Activated naive CD4-positive, alpha-beta T cell treated with anti-CD3 and anti-CD28 coated beads for 36 hours (primary cell): Measurements from ENCODE around the gene RAB11FIP3. TPM values are rescaled to one million over a fixed set of nuclear protein-coding genes. Genes with fewer than 3 reads are reported as not detected.

Experiments used
- CTCF ChIA-PET: fragments of 350-600 bp; sonication (Branson Sonifier 250); formaldehyde crosslinking; loops from one replicate; lab custom pipeline; 2021; ENCODE audit warnings: antibody characterized with exemption; lab: Charles Lee
- DNase-seq: peaks from one replicate; pipeline ENCODE4 v3.0.0-alpha.2; 2020
- H3K27ac Mint-ChIP-seq: one replicate; pipeline ENCODE4 v1.8.0; 2021; ENCODE audit warnings: mild to moderate bottlenecking, mixed read lengths
- H3K27me3 Mint-ChIP-seq: one replicate; pipeline ENCODE4 v1.8.0; 2021; ENCODE audit warnings: low read depth, mixed read lengths
- H3K36me3 Mint-ChIP-seq: one replicate; pipeline ENCODE4 v1.8.0; 2021; ENCODE audit warnings: low read depth, mixed read lengths
- H3K4me1 Mint-ChIP-seq: one replicate; pipeline ENCODE4 v1.8.0; 2021; ENCODE audit warnings: low read depth, mixed read lengths
- H3K4me3 Mint-ChIP-seq: one replicate; pipeline ENCODE4 v1.8.0; 2021; ENCODE audit warnings: mild to moderate bottlenecking, moderate library complexity, mixed read lengths
- H3K9me3 Mint-ChIP-seq: one replicate; pipeline ENCODE4 v1.8.0; 2021; ENCODE audit warnings: mixed read lengths
- intact Hi-C: fragments of 100-400 bp; cut with micrococcal nuclease; formaldehyde crosslinking; loops from one replicate; pipeline ENCODE4 v1.15.1; 2023
- total RNA-seq, 2 experiments: library from RNA; stranded (reverse); gene quantifications; one replicate each; pipeline ENCODE4 v1.2.3, GENCODE V29; 2021

Gene RAB11FIP3
- total RNA-seq, 2 experiments from 2014 or later, result 15.8 to 18.2 TPM

DNA sequence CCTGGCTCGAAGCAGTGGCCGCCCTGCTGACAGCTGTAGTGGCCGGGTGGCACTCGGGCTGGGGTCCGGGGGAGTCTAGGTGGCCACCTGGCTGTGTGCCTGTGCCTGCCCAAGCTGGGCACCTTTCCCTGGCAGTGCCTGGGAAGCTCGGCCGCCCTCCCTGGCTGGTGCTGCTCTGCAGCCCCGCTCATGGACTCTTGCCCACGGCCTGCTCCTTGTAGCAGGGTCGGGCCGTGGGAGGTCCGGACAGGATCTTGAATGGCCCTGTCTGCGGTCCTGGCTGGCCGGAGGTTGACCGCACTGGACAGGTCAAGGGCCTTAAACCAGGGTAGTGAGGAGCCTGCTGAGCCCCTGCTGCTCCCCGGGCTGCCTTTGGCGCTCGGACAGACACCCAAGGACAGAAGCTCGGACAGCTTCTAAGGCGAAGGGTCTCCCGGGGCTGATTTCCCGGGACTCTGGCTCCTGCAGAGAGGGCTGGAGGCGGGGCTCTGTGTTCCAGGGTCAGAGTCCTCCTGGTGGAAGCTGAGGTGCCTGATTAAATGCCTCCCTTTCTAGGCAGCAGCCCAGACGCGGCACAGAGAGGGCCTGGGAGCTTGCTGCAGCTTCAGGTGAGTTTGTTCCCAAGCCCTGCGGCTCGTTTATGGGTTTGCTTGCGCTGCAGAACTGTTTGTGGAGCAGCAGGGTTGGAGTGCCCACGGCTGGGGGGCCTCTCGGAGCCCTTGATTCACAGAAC lies 108.1 kb downstream of the RAB11FIP3 start:
- intact Hi-C loops, result no loop called here
- H3K27me3 Mint-ChIP-seq, result no peaks in the 10 kb centered on the region
- CTCF ChIA-PET, result no interaction called here
- DNase-seq, result no peak
- no peak overlapping the region for H3K4me3 Mint-ChIP-seq
- peaks cover 1% of the 10 kb centered on the region for H3K36me3 Mint-ChIP-seq
- H3K9me3 Mint-ChIP-seq, result no peaks in the 10 kb centered on the region
- no peak overlapping the region for H3K27ac Mint-ChIP-seq
- H3K4me1 Mint-ChIP-seq, result peaks cover 18% of the 10 kb centered on the region

DNA sequence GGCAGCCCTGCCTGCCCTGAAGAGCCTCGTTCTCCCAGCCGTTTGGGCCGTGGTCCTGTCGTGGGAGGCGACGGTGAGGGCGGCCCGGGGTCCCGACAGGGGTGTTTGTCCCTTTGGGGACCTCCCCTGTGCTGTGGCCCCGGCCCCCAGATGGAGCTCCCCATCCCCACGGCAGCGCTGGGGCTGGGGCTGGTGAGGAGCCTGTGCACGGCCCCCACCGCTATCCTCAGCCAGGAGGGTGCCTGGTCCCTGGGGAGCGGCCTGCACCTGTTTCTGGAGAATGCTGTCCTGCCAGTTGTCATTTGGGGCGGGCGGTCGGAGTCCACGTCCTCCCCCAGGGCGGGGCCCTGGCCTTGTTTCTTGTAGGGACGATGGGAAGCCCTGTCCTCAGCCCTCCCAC lies 108.7 kb downstream of the RAB11FIP3 start:
- intact Hi-C loops, result no loop called here
- no peaks in the 10 kb centered on the region for H3K9me3 Mint-ChIP-seq
- no peaks in the 10 kb centered on the region for H3K27me3 Mint-ChIP-seq
- CTCF ChIA-PET, result no interaction called here
- no peak for DNase-seq
- H3K36me3 Mint-ChIP-seq, result peaks cover 4% of the 10 kb centered on the region
- H3K27ac Mint-ChIP-seq, result no peak overlapping the region
- H3K4me3 Mint-ChIP-seq, result no peak overlapping the region
- H3K4me1 Mint-ChIP-seq, result peaks cover 12% of the 10 kb centered on the region

DNA sequence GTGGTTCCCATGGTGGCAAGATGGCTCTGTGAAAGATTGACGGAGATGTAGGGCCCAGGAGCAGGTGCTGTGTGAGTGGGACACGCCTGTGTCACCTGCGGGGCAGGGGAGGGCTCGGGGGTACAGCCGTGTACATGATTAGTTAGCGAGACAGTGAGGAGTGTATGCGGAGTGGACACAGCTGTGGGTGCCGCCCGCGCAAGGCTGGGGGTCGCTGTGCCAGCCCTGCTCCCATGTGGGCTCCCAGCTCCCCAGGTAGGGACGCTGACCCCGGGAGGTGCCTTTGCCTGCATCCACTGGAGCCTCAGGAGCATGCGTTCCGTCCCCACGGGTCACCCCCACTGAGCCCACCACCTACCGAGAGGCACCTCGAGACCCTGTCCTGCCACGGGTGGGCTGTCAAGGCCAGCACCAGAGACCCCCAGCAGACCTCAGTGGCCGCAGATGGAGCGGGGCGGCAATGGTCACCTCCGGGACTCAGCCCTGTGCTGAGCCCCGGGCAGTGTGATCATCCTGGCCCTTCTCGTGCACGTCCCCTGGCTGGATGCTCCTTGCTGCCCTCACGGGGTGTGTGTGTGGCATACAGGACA lies 109.5 kb downstream of the RAB11FIP3 start:
- no peak for DNase-seq
- Mint-ChIP-seq H3K27ac (no peak overlapping the region), H3K4me3 (no peak overlapping the region), H3K27me3 (no peaks in the 10 kb centered on the region), H3K9me3 (no peaks in the 10 kb centered on the region), H3K36me3 (peaks cover 4% of the 10 kb centered on the region), H3K4me1 (peaks cover 4% of the 10 kb centered on the region)
- CTCF ChIA-PET, result no interaction called here
- intact Hi-C loops, result no loop called here

DNA sequence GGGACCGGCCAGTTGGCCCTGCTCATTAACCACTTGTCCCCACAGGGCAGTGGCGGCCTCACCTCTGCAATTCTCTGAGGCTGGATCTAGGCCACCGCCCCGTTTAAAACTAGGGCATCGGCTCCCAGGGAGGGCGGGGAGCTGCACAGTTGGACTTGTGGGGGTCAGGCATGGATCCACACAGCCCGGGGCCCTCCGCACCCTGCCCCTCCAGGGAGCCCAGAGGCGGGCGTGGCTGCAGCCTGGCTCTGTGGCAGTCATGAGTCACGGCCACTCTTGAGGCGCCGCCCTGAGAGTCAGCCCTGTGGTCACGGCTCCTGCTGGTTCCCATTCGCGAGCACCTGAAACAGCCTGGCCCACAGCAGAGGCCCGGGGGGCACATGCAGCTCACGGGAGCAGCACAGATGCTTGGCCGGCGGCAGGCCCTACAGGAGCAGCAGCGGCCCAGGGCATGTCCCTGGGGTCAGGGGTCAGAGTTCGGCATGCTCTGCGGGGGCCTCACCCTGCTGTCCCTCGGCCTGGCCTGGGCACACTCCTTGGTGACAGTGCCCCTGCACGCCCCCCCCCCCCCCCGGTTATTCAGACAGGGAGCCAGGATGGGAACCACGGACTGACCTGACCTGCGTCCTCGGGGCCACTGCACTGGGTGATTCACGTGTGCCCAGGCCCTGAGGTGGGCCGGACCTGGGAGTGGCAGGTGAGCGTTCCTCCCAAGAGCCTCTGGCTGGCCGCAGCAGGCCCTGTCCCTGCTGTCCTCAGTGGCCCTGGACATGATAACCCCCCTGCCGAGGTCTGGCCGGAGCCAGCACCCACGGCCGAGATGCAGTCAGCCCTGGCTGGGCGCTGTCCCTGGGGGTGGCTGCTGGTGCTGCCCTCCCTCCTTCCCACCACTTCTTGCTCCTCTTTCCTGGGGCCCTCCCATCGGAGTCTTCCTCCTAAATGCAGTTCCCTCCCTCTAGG lies 110.3 kb downstream of the RAB11FIP3 start:
- DNase-seq, result no peak
- H3K4me3 Mint-ChIP-seq, result no peak overlapping the region

DNA sequence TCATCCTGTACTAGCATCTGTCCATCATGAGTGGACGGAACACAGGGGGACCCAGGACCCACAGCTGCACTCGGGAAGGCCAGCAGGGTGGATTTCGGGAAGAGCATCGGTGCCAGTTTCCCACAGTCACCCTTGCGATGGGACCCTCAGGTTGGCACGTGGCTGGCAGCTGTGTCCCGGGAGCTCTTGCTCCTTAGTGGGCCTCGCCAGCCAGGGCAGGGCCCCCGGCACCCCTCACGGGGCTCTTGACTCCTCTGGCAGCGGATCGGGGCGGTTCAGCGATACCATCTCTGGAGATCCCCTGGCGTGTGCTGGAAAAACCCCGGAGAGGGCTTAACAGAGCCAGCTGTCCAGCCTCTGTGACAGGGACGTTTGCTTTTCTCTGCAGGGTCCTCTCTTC lies 111.3 kb downstream of the RAB11FIP3 start:
- CTCF ChIA-PET, result no interaction called here
- H3K4me1 Mint-ChIP-seq, result no peaks in the 10 kb centered on the region
- no peak overlapping the region for H3K4me3 Mint-ChIP-seq
- no peak for DNase-seq
- no peak overlapping the region for H3K27ac Mint-ChIP-seq
- peaks cover 4% of the 10 kb centered on the region for H3K36me3 Mint-ChIP-seq
- intact Hi-C loops, result no loop called here
- H3K9me3 Mint-ChIP-seq, result no peaks in the 10 kb centered on the region
- no peaks in the 10 kb centered on the region for H3K27me3 Mint-ChIP-seq

More for the DNA sequence above, 110.3 kb downstream of the RAB11FIP3 start:
- no peaks in the 10 kb centered on the region for H3K27me3 Mint-ChIP-seq
- H3K9me3 Mint-ChIP-seq, result no peaks in the 10 kb centered on the region
- CTCF ChIA-PET, result no interaction called here
- peaks cover 4% of the 10 kb centered on the region for H3K36me3 Mint-ChIP-seq
- no peaks in the 10 kb centered on the region for H3K4me1 Mint-ChIP-seq
- intact Hi-C loops, result no loop called here
- no peak overlapping the region for H3K27ac Mint-ChIP-seq

DNA sequence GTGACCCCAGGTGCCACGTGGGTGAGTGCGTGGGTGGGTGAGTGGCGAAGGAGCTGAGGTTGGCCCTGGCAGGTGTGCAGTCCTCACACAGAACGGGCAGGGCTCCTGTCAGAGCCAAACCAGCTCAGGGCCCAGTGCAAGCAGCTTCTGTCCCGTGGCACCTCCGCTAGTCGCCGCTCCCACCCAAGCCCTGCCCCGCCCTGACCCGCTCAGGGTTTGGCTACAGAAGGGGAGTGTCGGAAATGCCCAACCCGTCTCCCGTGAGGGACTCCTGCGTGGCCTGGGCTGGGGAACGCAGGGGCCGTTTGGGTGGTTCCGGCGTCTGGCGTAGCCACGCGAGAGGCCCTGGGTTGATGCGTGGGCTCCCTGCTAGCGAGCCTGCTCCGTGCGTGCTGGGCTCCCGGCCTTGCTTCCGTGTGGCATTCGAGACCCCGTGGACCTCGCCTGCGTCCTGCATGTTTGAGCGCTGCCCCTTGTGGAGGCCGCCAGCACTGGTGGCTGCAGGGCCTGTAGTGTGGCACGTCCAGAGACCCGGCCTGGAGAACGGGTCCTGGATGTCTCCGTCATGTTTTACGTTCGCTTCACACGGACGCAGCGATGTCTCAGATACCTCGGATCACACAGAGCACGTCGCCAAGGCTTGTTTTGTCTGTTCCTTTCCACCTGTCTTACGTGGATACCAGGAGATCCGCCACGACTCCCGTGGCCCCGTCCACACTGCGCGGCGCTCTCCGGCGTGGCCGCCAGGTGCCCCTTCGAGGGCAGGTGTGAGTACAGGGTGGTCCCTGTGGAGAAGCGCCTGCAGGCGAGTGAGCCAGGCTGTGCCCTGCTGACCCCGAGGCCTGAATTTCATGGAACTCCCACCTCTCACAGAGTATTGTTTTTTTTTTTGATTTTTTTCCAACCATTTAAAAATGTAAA lies 112.2 kb downstream of the RAB11FIP3 start:
- CTCF ChIA-PET, result no interaction called here
- Mint-ChIP-seq H3K4me3 (no peak overlapping the region), H3K27ac (no peak overlapping the region), H3K9me3 (no peaks in the 10 kb centered on the region), H3K4me1 (no peaks in the 10 kb centered on the region), H3K36me3 (peaks cover 8% of the 10 kb centered on the region), H3K27me3 (no peaks in the 10 kb centered on the region)
- intact Hi-C loops, result no loop called here
- no peak for DNase-seq

DNA sequence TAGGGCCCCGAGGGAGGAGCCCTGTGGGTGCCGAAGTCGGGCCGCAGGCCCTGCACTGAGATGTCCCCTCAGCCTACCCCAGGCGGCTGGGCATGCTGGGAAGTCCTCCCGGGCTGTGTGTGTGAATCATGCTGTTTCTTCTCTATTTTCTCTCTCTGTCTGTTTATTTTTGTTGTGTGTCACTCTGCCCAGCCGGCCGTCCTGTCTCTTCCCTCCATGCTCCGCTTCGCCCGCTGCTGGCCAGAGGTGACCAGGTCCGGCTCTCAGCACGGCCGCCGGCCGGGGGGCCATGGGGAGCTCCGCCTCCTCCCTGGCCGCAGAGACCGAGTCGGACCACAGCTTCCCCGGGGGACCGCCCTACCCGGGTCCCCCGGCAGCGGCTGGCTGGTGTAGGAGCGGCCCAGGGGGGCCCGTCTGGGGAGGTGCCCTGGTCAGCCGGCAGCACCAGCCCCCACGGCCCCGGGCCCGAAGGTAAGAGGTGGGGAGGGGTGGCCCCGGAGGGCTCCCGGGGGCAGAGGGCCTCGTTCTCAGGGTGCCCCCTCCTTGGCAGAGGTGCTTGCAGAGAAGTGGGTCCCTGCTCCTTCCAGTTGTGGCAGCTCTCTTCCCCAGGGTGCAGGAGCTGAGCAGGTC lies 114.6 kb downstream of the RAB11FIP3 start:
- intact Hi-C loops, result no loop called here
- H3K9me3 Mint-ChIP-seq, result no peaks in the 10 kb centered on the region
- CTCF ChIA-PET, result no interaction called here
- H3K4me1 Mint-ChIP-seq, result peaks cover 2% of the 10 kb centered on the region
- no peak overlapping the region for H3K4me3 Mint-ChIP-seq
- DNase-seq, result no peak
- no peak overlapping the region for H3K27ac Mint-ChIP-seq
- H3K27me3 Mint-ChIP-seq, result no peaks in the 10 kb centered on the region
- peaks cover 8% of the 10 kb centered on the region for H3K36me3 Mint-ChIP-seq

DNA sequence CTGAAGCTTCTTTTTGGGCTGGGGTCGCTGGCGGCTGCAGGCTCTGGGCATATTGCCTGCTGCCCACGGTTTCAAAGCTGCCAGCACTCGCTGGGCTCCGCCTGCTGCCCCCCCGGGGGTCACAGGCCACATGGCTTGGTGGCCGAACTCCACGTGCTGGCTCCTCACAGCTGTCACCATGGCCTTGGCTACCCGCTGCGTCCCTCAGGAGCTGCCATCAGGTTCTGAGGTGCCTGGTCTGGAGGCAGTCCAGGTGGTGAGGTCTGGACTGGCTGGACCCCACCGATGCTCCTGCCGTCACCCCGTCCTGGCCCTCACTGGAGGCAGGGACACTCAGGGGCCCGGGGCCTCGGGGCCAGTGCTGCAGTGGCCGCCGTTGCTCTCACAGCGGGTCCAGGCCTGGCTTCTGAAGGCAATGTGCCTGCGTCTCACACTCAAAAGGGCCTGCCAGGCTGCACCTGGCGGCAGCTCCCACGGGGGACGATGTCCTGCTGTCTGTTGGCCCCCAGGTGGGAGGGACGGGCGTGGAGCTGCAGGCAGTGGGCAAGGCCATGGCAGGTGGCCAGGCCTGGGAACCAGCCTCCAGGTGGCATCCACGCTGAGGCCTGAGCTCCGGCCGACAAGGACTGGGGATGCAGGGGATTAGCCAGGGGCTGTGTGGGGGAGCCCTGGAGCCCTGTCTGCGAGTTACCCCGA lies 115.3 kb downstream of the RAB11FIP3 start:
- no peaks in the 10 kb centered on the region for H3K27me3 Mint-ChIP-seq
- no peak overlapping the region for H3K4me3 Mint-ChIP-seq
- peaks cover 2% of the 10 kb centered on the region for H3K4me1 Mint-ChIP-seq
- H3K27ac Mint-ChIP-seq, result no peak overlapping the region
- no peak for DNase-seq
- H3K36me3 Mint-ChIP-seq, result peaks cover 8% of the 10 kb centered on the region
- CTCF ChIA-PET, result no interaction called here
- intact Hi-C loops, result no loop called here
- H3K9me3 Mint-ChIP-seq, result no peaks in the 10 kb centered on the region

DNA sequence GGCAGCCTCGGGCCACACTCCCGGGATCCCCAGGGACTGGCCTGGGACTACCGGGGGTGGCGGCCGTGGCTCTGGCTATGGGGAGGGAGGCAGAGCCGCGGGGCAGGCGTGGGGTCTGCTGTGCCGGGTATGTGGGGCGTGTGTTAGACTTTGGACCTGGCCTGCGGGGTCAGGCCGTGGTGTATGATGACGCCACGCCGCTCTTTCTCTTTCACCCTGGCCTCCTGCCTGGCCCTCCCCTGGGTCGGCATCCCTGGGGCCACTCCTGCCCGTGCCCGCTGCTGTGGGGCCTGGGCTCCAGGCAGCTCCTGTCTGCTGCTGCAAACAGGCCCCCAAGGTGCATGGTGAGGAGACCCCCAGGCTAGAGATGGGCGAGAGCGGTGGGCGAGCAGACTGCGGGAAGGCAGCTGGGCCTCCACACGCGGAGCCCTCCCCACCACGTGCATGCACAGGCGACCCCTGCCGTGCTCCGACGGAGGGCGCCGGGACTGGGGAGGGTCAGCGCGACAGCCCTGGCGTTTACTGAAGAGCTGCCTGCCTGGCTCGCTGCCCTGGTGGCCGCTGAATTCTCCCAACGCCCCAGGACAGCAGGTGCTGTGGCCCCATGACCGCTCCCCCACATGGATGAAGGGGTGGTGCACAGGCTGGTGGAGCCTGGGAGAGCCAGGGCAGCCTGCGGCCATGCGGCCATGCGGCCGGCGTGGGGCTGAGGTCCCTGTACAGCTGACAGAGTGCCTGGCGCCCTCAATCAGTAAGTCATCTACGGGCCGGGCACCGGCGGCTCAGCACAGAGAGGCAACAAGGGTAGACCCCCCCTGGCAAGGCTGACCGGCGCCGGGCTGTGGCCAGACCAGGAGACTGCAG lies 118.1 kb downstream of the RAB11FIP3 start:
- H3K27me3 Mint-ChIP-seq, result no peaks in the 10 kb centered on the region
- H3K36me3 Mint-ChIP-seq, result peaks cover 7% of the 10 kb centered on the region
- peaks cover 2% of the 10 kb centered on the region for H3K4me1 Mint-ChIP-seq
- CTCF ChIA-PET, result interaction anchor here (0.6 kb wide), 1 partner anchor 93 kb away, joined by 3 read pairs; the partner anchor contains the start of gene METTL26
- no peak overlapping the region for H3K27ac Mint-ChIP-seq
- H3K9me3 Mint-ChIP-seq, result no peaks in the 10 kb centered on the region
- DNase-seq, result no peak
- no peak overlapping the region for H3K4me3 Mint-ChIP-seq
- intact Hi-C loops, result no loop called here

DNA sequence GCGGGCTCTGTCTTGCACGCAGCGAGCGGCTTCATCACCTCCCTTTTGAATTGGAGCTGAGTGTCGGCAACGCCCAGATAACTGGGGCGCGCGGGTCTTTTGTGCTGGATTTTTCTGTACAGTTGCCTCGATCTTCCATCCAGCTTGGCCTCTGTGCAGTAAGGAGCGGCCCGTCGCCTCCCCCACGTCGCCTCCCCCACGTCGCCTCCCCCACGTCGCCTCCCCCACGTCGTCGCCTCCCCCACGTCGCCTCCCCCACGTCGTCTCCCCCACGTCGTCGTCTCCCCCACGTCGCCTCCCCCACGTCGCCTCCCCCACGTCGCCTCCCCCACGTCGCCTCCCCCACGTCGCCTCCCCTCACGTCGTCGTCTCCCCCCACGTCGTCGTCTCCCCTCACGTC lies 119.1 kb downstream of the RAB11FIP3 start:
- intact Hi-C loops, result no loop called here
- CTCF ChIA-PET, result interaction anchor here (0.6 kb wide), 1 partner anchor 92 kb away, joined by 3 read pairs; the partner anchor contains the start of gene METTL26
- Mint-ChIP-seq H3K9me3 (no peaks in the 10 kb centered on the region), H3K27me3 (no peaks in the 10 kb centered on the region), H3K27ac (no peak overlapping the region), H3K4me1 (peaks cover 2% of the 10 kb centered on the region), H3K36me3 (peaks cover 5% of the 10 kb centered on the region), H3K4me3 (no peak overlapping the region)
- DNase-seq, result no peak
